Measurements from ENCODE around the gene FZD10.

FZD10 gene, protein sequence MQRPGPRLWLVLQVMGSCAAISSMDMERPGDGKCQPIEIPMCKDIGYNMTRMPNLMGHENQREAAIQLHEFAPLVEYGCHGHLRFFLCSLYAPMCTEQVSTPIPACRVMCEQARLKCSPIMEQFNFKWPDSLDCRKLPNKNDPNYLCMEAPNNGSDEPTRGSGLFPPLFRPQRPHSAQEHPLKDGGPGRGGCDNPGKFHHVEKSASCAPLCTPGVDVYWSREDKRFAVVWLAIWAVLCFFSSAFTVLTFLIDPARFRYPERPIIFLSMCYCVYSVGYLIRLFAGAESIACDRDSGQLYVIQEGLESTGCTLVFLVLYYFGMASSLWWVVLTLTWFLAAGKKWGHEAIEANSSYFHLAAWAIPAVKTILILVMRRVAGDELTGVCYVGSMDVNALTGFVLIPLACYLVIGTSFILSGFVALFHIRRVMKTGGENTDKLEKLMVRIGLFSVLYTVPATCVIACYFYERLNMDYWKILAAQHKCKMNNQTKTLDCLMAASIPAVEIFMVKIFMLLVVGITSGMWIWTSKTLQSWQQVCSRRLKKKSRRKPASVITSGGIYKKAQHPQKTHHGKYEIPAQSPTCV

DNA sequence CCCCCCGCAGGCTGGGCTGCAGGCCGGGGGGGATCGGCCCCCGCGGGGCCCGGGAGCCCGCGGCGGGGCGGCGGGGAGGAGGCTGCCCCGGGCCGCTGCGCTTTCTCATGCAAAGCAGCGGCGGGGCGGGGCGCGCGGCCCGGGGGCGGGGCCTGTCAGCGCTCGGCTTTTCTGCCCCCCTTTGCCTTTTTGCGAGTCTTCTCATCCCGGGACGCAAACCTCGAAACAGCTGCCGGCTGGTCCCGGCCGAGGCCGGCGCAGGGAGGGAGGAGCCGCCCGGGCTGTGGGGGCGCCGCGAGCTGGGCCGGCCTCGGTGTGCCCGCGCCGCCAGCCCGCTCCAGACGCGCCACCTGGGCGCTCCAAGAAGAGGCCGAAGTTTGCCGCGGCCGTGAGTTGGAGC lies at the start of gene FZD10:
TSS of gene FZD10 (plus strand) at position 198 of the 400 bp plus-strand sequence. CDS start 479 bp downstream, outside the sequence.
- DNase-seq: no peak

DNA sequence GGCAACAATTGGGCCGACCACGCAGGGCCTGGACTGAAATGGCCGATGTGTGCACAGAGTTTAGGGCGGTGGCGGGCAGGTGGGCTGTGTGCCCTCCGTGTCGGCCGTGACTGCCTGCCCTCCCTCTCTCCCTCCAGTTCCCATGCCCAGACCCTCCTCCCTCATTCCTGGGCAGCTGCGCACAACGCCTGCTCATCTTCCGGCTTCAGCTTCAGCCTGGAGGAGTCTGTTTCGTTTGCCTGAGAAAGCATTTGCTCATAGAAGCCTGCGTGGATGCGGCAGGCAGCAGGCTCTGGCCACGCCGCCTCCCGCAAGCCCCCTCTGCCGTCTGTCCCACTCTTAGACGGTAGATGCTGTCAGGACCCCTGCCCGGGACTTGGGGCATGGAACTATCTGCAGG lies 47.3 kb upstream of the FZD10 start:
- no peak for DNase-seq

DNA sequence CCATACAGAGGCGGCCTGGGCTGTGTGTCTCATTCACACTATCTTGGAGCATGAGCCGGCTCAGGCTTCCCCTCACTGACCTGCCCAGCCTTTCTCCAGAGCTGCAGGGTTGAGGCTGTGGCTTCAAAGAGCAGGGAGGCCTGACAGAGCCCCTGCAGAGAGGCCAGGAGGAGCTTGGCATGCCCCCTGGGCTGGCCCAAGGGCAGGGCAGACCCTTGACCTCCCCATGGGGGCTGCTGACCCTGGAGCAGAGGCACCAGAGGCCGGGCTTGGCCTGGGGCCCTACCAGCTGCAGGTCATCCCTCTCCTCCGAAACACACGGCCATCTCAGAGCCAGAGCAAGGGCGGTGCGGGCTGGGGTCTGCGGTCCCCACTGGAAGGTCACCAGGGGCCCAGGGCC lies 46.6 kb upstream of the FZD10 start:
- no peak for DNase-seq

DNA sequence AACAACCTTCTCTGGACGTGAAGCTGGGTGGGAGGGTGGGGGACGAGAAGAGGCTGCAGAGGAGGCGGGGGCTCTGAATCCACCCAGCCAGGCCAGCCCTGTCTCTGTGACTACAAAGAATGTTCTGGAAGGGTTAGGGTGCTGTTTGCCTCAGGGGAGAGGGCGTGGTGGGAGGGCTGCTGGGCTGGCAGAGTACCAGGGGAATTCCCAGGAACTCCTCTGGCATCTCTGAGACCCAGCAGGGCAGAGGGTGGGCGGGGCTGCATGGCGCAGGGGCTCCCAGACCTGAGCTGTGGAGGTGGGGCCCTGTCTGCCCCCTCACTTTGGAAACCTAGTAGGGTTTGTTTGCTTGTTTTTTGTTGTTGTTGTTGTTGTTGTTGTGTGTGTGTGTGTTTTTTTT lies 45.5 kb upstream of the FZD10 start:
- DNase-seq: no peak

DNA sequence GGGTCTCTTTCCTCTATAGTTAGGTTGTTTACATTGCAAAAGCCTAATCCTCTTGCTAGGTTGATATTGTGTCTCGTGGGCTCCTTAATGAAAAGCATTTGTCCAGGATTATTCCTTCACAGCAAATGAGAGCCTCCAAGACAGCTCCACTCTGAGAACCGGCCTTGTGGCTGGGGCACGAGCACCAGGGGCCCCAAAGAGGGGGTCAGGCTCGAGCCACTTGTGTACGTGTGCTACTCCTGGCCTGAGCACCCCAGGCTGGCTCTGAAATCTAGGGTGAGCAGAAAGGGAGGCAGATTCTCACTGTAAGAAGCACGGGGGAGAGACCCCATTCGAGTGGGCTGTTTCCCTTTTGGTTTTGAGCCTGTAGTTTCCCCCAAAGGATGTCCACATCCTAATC lies 45.0 kb upstream of the FZD10 start:
- DNase-seq: no peak

DNA sequence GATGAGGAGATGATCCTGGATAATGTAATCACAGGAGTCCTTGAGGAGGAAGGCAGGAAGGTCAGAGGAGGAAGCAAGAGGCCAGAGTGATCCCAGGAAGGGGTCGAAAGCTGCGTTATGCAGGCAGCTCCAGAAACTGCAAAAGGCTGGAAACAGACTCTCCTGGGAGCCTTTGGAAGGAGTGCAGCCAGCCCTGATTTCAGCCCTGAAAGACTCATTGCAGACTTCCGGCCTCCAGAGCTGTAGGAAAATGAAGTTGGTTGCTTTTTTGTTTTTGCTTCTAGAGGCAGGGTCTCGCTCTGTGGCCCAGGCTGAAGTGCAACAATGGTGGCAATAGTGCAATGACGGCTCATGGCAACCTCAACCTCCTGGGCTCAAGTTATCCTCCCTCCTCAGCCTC lies 44.6 kb upstream of the FZD10 start:
- DNase-seq: no peak

DNA sequence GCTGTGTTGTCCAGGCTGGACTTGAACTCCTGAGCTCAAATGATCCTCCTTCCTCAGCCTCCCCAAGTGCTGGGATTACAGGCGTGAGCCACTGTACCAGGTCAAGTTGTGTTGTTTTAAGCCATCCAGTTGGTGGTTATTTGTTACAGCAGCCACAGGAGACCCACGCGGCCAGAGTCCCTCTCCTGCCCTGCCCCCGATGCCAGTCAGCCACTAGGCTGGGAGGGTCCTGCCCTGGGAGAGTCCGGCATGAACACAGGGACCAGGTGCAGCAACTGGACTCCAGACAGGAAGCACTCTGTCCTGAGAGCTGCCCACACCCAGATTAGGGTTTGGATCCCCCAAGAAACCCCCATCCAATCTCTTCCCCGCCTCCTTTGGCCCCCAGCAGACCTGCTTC lies 44.1 kb upstream of the FZD10 start:
- no peak for DNase-seq

DNA sequence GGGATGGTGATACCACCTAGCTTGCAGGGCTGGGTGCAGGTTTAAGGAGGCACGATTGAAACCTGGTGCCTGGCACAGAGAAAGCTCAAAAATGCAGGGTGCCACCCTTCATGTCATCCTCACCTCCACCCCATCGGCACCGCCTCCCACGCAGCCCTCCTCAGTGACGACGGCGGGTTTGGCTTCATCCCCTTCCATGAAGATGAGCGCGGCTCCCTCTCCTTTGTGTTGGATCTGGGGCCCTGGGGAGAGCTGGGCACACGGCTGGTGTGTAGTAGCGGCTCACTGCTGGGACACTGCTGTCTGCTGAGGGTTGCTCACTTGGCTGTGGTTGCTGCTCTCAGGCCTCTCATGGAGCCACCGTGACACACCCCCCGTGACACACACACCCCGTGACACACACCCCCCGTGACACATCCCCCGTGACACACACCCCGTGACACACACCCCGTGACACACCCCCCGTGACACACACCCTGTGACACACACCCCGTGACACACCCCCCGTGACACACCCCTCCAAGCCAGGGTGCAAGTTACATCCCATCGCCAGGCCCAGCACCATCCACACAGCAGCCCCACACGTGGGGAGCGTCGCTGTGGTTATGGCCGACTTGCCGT lies 42.9 kb upstream of the FZD10 start:
- no peak for DNase-seq

DNA sequence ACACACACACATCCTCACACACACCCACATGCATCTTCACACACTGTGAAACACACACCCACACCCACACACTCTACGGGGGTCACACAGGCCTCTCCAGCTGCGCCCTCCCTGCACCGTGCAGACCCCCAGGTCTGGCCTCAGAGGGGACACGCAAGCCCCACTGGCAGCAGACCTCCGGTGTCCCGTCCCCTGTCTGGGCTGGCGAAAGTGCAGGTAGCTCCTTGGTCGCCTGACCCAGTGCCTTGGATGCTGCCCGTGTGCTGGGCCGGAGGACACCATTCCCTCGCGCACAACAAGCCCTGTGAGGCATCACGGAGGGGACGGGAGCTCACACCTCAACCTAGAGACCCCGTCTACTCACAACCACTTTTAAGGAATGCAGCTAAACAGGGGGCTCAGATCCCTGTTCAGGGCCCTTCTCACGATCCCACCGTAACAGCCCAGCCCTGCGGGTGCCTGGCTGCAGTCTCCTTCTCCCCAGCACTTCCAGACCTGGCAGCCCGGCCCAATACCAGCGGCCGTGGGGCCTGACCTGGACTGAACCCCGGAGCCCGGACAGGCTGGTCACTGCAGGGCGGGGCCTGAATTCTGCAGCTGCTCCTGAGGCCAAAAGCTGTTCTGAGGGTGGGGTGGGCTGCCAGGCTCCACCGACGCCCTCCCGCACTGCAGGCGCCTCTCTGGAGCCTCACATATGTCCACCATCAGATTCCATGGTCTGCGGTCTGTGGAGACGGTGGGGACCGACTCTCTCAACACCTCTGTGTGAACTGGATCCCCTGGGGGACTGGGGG lies 42.1 kb upstream of the FZD10 start:
- no peak for DNase-seq

DNA sequence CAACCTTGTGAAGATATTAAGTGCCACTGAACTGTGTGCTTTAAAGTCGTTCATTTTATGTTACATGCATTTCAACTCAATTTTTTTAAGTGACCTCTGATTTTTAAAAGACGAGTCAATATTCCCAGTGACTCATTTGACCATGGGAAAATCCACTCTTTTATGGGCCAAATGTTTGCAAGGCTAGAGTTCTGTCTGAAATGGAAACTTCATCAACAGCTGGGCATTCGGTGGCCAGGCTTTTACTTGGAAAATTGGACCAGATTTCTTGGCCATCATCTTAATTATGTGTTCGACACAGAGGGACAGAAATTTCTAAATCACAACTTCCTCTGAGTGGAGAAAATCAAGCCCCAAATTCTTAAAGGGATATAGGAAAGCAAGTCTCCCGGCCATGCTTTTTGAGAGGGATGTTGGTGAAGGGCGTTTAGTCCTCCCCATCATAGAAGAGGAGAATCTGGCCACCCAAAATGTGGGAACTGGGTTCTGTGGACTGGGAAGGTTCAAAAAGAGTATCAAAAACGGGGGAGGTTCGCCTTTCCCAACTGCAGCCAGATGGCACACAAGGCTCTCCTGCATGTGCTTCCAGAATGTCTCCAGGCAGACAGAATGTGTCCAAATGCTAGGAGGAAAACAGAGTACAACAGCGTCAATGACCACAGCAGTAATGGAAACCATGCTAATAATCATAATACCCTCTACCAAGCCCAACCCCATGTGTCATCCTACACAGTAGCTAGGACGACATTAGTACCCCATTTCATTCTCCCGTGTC lies 40.9 kb upstream of the FZD10 start:
- no peak for DNase-seq

DNA sequence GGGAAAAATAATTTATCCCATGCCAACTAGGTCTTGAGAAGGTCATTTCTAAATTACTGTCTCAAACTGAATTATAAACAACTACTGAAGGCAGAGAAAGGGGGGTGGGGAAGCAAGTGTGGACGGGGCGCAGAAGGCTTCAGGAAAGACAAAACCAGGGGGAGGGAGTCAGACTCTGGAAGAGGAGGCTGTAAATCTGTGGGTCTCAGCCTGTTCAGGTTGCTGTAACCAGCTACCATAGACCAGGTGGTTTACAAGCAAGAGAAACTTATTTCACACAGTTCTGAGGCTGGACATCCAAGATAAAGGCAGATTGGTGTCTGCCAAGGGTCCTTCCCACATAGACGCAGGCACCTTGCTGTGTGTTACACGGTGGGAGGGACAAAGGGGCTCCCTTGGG lies 39.9 kb upstream of the FZD10 start:
- DNase-seq: no peak

DNA sequence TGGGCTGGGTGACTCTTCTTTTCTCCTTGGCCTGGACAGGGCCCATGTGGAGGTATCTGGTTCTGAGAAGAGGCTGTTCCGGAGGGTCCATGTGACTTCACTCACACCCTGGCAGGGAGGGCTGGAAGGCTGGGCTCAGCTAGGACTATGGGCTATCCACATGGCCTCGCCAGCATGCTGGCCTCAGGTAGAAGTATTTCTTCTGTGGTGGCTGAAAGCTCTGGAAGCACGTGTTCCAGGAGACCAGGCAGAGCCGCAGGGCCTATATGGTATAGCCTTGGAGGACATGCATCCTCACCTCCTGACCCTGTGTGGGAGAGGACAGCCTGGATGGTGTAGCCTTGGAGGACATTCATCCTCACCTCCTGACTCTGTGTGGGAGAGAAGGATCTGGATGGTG lies 38.2 kb upstream of the FZD10 start:
- no peak for DNase-seq

DNA sequence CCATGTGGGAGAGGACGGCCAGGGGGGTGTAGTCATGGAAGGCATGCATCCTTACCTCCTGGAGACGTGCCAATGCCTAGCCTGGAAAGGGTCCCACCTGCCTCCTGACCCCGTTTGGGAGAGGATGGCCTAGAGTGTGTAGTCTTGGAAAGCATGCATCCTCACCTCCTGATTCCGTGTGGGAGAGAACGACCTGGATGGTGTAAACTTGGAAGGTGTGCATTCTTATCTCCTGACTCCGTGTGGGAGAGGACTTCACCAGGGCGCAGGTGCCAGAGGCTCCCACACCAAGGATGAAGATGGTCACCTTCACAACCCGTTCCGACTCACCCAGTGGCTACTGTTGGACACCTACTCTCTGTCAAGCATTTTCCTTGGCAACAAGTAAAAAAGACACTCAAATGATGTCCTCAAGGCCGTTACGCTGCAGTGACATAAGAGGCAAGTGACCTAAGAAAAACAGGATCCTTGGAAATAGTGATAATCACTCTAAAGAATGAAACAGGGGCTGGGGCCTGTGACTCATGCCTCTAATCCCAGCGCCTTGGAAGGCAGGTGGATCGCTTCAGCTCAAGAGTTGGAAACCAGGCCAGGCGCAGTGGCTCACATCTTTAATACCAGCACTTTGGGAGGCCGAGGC lies 37.5 kb upstream of the FZD10 start:
- DNase-seq: no peak

DNA sequence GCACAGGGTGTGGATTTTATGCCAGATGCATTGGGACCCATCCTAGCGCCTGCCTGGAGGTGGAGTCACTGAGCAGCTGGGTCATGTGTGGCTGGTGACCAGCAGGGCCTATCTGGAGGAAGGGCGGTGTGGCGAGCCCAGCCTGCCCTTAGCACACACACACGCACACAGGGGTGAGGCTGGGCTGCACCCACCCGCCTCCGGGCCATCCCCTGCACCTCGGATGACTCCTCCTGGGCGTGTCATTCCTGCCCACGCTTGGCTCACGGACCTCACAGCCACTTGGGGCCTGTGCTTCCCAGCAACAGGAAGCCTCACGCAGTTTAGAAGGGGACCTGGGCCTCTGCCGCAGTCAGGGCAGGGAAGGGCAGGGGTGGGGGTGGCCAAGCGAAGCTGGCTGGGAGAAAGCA lies 36.2 kb upstream of the FZD10 start:
- no peak for DNase-seq

DNA sequence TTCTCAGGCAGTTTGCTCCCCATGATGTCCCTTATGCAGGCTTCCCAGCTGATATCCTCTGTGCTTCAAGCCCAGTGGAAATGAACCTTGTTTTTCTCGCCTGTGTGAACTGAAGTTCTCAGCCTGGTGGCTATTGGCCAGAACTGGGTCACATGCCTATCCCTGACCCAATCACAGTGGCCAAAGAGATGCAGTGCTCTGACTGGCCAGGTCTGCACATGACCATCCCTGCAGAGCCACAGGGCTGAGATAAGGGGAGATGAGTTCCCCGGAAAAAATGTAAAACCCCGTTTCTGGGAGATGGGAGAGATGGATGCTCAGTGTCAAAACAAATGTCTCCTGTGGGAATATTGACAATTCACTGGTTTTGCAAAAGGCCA lies 34.7 kb upstream of the FZD10 start:
- no peak for DNase-seq

DNA sequence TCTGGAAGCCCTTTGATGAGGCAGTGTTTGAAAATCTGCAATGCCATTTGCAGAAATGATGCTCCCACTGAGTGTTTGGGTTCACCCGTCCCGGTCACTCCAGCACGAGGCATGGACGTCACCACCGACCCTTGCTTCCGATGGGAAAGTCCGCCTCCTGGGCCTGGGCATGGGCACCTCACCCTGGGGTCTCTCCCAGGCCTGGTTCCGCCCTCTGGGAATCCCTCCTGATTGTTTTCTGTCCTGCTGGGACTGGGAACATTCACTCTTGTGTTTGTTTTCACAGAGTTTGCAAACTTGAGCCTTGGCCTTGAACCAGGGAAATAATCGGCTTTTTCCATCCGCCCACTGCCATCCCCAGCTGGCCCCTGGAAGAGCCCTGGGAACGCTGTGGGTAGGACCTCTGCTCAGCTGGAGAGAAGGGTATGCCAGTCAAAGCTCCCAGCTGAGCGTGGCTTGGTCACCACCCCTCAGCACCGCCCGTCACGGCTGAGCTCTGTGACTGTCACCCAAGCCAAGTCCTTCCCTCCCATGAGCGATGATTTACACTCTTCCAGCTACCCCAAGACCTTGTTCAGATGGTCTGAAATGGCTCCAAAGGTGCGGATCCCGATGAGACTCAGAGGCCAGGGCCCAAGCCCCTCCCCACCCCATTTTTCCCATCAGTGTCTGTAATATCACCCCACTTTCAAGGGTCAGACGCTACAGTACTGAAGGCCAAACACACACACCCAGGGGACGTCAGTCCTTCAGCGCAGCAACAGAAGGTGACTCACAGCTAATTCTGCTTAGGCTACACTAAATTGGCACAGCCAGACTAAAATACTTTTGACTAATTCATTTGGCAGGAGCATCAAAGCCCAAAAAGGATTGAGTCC lies 34.1 kb upstream of the FZD10 start:
- DNase-seq: no peak

DNA sequence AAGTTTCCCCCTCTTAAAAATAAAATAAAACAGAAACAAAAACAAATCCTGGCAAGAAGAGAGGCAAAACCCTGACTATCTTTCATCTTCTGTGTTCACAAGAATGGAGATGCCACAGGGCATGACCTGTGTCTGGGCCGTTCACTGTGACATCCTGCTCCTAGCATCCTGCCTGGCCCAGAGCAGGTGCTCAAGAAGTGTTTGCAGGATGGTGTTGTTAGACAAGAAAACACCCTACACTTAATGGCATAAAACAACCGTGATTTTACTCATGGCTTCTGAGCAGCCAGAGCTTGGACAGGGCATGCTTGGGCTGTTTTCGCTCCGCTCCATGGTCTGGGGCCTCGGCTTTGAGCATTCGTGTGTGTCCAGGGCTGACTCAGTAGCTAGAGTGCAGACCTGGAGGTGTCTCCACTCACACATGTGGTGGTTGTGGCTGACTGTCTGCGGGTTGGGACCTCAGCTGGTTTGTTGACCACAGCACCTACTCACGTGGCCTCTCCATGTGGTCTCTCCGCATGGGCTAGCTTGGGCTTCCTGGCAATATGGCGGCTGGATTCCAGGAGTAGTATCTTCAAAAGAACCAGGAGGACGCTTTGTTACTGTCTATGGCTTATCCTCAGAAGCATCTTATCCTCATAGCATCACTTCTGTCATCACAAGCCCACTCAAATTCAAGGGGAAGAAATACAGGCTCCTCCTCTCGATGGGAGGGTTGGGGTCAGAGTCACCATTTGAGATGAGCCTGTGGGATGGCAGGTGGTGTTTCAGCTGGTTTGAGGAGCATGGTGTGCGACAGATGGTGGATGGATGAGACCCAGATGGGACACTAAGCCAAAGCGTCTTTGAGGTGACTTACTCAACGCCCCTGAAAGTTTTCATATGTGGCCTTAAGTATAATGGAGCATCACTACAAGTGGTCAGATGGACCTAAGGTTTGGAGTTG lies 33.2 kb upstream of the FZD10 start:
- DNase-seq: no peak

DNA sequence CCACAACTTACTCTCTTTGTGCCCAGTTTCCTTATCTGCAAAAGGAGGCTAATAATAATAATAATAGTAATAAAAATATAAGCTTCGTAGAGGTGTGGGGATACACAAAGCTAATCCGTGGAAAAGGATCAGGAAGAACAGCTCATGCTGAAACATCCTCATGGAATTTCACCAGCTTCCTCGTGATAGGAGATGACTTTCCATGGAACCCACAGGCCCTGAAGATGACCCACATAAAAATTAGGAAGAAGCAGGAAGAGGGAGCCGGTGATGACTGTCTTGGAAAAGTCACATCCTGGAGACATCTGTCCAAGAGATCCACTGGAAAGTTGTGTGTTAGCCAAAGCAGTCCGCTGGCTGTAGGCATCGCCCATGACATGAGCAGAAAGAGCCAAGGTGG lies 31.9 kb upstream of the FZD10 start:
- DNase-seq: no peak

DNA sequence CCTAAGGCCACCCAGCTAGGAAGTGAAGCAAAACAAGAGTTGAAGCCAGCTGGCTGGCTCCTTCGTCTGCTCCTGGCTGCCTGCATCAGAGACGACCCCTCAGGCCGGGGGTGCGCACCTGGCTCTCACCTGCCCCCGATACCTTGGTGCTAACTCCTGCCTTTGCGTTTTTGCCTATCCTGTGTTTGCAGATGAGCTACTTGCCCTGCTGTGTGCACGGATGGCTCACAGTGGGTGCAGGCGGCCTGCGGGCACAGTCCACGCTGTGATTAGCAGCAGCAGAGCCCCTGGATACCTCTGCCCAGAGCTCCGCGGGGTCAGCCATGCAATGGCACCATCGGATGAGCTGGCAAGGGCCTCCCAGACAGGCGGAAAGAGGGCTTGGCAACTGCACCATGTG lies 31.2 kb upstream of the FZD10 start:
- no peak for DNase-seq

DNA sequence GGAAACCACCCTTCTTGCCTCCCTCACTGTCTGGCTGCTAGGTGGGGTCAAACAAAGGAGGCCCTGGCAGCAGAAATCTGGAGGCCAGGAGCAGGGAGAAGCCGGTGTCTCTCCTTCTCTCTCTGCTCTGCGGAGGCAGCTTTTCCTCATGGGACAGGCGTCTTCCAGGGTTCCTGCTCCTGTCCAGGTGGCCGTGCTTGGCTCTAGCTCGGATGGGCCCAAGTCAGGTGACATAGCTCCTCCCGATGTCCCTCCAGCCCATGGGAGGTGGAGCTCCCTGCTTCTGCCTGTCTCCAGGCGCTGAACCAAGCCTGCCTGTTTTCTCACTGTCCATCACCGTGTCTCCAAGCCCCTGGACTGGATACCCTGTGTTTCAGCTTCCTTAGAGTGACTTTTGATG lies 30.5 kb upstream of the FZD10 start:
- DNase-seq: no peak
